GM21381 (cell line): ENCODE results near the gene SNN.

Experiments
- ATAC-seq: cut with Tn5 transposase; IDR thresholded peaks from one replicate; pipeline ENCODE4 v1.9.1; 2021; ENCODE audit warnings: mild to moderate bottlenecking, moderate library complexity; ENCODE audit not compliant: unreplicated experiment

Gene SNN

DNA sequence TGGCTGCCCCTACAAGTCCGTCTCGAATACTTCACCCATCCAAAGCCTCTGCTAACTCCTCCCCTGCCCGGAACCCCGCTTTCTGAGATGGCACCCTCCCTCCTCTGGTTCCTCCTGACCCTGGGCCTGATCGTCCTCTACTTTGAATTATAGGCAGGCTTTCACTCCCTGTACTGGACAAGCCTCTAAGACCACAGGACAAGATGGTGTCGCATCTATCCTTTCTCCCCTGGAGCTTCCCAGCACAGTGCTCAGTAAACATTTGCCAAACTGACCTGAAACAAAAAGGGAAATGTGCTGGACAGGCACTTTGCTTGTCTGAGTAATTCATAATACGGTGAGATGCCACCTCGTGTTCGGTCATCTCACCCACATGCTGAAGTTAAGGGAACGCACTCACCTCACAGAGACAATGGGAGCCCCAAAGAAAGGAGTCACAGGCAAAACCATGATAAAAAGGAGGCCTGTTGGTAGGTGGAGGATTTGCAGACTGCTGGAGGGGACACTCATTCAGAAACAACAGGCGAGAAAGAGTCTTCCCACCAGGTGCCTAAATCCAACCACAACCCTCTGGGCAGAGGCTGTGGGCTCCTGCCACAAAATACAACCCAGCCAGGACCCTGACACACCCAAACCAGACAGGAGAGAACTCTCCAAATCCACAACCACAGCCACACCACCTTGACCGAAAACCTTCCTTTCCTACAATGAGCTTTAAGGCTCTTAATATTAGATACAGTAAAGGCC is 28.2 kb downstream of the SNN start:
- ATAC-seq = no peak

DNA sequence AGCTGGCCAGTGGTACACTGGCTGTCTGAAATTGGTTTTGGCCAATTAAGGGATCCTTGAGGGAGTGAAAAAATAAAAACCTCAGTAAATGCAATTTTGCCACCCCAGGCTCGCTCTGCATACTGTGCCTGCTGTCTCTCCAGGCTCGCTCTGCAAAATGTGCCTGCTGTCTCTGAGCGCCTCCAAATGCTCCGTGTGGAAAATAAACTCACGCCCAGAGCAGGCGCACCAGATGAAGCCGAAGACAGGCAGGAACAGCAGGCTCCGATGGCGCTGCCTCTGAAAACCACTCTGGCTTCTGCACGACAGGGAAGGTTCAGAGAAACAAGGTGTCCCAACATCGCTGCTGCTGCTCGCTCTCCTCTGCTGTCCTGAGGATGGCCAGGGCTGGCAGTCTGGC is 29.1 kb downstream of the SNN start:
- no peak for ATAC-seq

- no peak for ATAC-seq
These were observed 30.0 kb downstream of the SNN start for GRCh38 chr16:11698271-11698689.

GRCh38 chr16:11699234-11699894 is 31.1 kb downstream of the SNN start:
- ATAC-seq = no peak

GRCh38 chr16:11700264-11701029 is 32.2 kb downstream of the SNN start:
- no peak for ATAC-seq

GRCh38 chr16:11705311-11706025 is 37.2 kb downstream of the SNN start:
- ATAC-seq = no peak

GRCh38 chr16:11706180-11706742 is 38.0 kb downstream of the SNN start:
- no peak for ATAC-seq

GRCh38 chr16:11707679-11708197 is 39.5 kb downstream of the SNN start:
- ATAC-seq = no peak

DNA sequence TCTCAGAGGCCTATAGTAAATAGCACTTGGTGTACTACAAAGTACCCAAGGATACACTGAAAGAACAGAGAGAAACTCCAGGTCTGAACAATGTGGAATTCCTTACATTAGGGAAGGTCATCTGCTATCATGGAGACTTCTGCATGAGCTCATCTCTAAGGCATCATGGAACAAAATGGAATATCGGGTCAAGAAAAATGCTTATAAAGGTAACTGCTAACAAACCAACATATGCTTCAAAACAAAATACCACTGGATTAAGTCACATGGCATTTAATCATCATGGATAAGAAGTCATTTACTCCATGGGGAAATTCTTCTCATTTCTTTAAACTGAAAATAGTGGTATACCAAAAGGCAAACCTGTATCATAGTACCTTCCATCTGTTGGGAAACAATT is 40.2 kb downstream of the SNN start:
- ATAC-seq = no peak

DNA sequence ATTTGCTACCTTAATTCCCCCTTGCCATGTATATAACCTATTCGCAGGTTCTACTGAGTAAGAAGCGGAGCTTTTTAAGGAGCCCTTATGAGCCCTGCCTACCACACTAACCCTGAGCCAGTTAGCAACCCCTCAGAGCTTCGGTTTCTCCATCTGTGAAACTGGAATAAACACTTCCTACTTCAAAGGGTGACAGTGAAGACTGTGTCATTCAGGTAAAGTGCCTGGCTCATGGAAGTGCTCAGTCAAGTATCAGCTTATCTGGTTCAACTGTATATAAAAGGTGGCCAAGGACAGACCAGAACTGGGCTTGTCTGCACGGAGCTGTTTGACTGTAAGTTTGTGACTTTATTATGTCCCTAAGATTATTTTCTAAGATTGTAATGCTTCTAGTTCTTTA is 43.4 kb downstream of the SNN start:
- no peak for ATAC-seq

DNA sequence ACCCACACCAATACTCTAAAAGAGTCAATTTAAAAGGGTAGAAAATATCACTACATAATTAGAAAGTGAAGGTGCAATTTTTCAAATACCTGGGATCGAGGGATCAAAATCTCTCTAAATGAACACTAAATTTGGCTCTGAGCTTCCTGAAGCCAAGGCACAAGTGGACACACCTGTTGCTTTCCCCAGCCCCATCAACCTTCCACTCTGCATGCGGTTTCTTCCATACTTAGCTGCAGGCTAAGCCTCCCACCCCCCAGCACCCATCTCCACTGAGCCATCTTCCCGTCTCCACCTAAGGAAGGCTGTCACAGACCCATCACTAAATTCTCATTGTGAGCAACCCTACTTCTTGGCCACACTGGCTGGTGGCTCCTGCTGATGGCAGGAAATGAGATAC is 43.9 kb downstream of the SNN start:
- ATAC-seq = no peak

DNA sequence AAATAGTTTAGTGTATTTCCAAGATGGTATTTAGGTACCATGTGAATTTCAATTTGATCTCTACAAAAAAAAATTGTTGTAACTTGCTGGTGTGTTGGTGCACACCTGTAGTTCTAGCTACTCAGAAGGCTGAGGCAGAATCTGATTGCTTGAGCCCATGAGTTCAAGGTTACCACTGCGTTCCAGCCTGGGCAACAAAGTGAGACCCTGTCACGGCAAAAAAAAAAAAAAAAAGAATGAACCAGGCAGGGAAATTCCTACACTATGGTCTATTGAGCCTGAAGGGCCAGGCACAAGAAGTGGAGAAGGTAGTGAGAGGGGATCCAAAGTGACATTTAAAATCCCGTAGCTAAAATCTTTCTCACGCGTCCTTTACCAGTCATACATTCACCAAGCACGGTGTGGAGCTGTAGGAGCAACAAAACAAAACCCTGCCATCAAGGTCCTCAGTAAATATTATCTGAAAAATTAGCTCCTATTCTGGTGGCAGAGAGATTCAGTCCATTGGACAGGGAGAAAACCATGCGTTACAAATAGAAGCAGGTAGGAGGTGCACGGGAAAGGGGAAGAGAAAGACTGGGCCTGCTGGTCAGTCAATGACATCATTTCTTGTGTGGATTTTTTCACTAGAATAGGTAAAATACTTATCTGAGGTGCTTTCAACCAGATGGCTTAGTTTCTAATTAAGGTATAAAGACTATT is 47.1 kb downstream of the SNN start:
- ATAC-seq = no peak

- no peak for ATAC-seq
These were observed 48.1 kb downstream of the SNN start for GRCh38 chr16:11716336-11716735.

- no peak for ATAC-seq
These were observed 49.6 kb downstream of the SNN start for GRCh38 chr16:11717811-11718210.

DNA sequence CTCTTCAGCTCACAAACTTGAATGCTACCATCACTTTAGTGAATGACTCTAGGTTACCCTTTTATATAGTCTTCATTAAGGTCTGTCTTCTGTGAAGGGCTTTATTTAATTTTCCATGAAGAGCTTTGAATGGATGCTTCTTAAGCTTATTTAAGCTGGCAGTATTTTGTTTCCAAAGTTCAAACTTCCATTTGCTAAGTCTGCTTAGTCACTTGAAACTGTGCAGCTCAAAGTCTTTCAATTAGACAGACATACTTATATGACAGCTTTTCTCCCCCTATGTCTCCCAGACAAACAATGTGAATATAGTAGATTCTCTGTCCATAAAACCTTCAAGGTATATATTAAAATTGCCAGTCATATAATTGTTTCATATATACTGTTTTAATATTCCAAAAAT is 50.9 kb downstream of the SNN start:
- ATAC-seq = no peak

GRCh38 chr16:11719762-11720161 is 51.5 kb downstream of the SNN start:
- ATAC-seq = no peak

DNA sequence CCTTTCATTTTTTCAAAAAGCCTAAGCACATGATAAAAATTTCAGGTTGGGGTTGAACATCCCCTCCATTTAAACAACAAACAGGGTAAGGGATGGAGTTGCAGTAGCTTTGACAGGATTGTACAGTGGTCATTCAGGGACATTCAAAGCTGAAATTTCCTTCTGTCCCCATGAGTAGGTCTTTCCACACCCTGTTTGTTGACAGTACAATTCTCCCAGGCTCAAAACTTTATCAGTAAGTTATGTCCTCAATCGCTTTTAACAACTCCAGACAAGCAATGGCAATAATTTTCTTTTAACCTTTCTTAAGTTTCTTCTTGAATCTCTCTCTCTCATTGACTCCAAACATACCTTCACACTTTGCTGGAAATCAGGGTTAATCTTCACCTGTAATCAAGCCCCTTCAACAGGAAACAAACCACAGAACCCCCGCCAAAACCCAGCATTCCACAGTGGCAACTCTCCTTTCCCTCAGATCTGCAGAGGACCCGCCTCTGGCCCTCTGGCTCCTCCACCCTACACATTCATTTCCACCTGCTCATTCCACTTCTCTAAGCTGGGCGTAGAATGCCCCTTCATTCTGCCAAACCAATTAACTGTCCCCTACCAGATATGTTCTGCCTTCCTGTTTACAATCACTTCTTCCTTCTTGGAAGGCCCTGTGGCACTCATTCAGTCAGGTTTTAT is 53.7 kb downstream of the SNN start:
- no peak for ATAC-seq

GRCh38 chr16:11722468-11722808 is 54.2 kb downstream of the SNN start:
- no peak for ATAC-seq

DNA sequence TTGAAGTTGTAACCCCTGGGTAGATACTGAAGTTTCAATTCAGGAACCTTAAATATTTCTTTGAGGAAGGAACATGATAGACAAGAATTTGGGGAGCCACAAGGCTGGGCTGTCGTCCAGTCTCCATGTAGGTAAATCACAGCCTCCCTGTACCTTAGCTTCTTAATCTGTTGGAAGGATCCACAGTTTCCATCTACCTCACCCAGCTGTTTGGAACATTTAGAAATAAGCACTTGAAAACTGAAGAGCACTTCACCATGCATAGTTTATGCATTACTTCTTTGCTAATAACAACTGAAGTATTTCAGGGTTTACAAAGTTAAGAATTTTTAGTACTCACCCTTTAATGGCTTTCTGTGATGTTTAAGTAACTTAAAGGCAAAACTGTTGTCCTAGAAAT is 57.2 kb downstream of the SNN start:
- no peak for ATAC-seq

GRCh38 chr16:11726008-11726407 is 57.8 kb downstream of the SNN start:
- no peak for ATAC-seq
